ENCODE measurements around the gene SP140. TPM values are rescaled to one million over a fixed set of nuclear protein-coding genes. Genes with fewer than 3 reads are reported as not detected.

The SP140 gene
- total and polyA plus RNA-seq, 10 of the 15 experiments (the other 5 are each of a cell fraction or from before 2014, with no cell fraction given), result 61.7 to 164 (median 90.7) TPM

- Histone ChIP-seq H3K4me1 (ENCODE audit: control insufficient read depth, insufficient read depth, low read length) (peaks cover 28% of the 10 kb centered on the region), H3K9ac (ENCODE audit: control insufficient read depth, insufficient read depth, low read length) (no peak overlapping the region), H2AFZ (ENCODE audit: control insufficient read depth, low read depth, low read length) (no peak overlapping the region), H4K20me1 (ENCODE audit: control insufficient read depth, insufficient read depth) (no peaks in the 10 kb centered on the region), H3K27ac (ENCODE audit: control insufficient read depth, insufficient read depth) (peak overlapping the region; percentile 25; the same call in 1 of the 2 replicates), H3K36me3 (ENCODE audit: control insufficient read depth in 2 of 2, insufficient read depth in 2 of 2, low read length in 1 of 2) (peaks cover 4 to 6% of the 10 kb centered on the region in 2 experiments; a peak in 3 of 4 replicates), H3K4me3 (no peak overlapping the region), H3K79me2 (ENCODE audit: control insufficient read depth, insufficient read depth, low read length) (no peaks in the 10 kb centered on the region; the same call in 1 of the 2 replicates), H3K27me3 (replicated peaks in 1 of 2; ENCODE audit: control insufficient read depth in 2 of 2, insufficient read depth in 2 of 2, low read length in 1 of 2) (no peaks in the 10 kb centered on the region), H3K9me3 (replicated peaks; ENCODE audit: control insufficient read depth, insufficient read depth, low read length) (peaks cover under 1% of the 10 kb centered on the region; the same call in 2 of the 3 replicates), H3K4me2 (ENCODE audit: control insufficient read depth, insufficient read depth) (peak overlapping the region; percentile 10; the same call in 1 of the 2 replicates)
- 15% methylated on average over 4 of the region's 4 CpGs for WGBS (ENCODE audit: insufficient coverage, insufficient replicate concordance, low lambda C conversion rate, missing lambda C conversion rate)
- ChIA-PET POLR2A (interaction anchor here (0.6 to 1.7 kb wide), 4 partner anchors 9 to 47 kb away, joined by 3 to 6 read pairs (median 4); partner anchors contain the start of gene SP110), SMC1A (ENCODE audit: uncharacterized antibody, unreplicated experiment) (interaction anchor here (0.6 to 1.9 kb wide), 8 partner anchors 9 to 190 kb away, joined by 3 to 9 read pairs (median 5); partner anchors contain the start of genes SP140 and SP140L), CTCF (interaction anchor here (0.7 to 1.5 kb wide), 5 partner anchors 9 to 174 kb away, joined by 3 to 4 read pairs (median 3); no protein-coding TSS in a partner anchor), RAD21 (ENCODE audit: unreplicated experiment) (interaction anchor here (0.8 to 1.4 kb wide), 3 partner anchors 9 to 64 kb away, joined by 3 to 4 read pairs (median 4); partner anchors contain the start of gene SP110)
- TF ChIP-seq TAF1 (IDR thresholded peaks at IDR 0.05; ENCODE audit: borderline replicate concordance, low read depth, low read length) (0 out of 2 replicates have a peak, but pooled peaks have one; percentile 19), RBBP5 (conservative IDR thresholded peaks at IDR 0.05) (no peak), SMAD1 (IDR thresholded peaks at IDR 0.05; ENCODE audit: low read depth, partially characterized antibody) (no peak), HDGF (IDR thresholded peaks at IDR 0.05) (peak; percentile 32; the same call in 1 of the 2 replicates), RUNX3 (IDR thresholded peaks at IDR 0.05; ENCODE audit: low read length) (0 out of 2 replicates have a peak, but pooled peaks have one; percentile 11), ZNF687 (IDR thresholded peaks at IDR 0.05) (no peak), ELK1 (IDR thresholded peaks at IDR 0.05; ENCODE audit: low read depth, low read length) (no peak), RELA (IDR thresholded peaks at IDR 0.05; ENCODE audit: borderline replicate concordance, partially characterized antibody) (no peak), IRF3 (IDR thresholded peaks at IDR 0.05) (no peak), IKZF2 (IDR thresholded peaks at IDR 0.05) (peak; percentile 13 to 39; a peak in 1 of 4 replicates), SPI1 (IDR thresholded peaks at IDR 0.05; ENCODE audit: borderline replicate concordance, insufficient read depth, low read depth, low read length) (peak; percentile 83), YY1 (IDR thresholded peaks at IDR 0.05; ENCODE audit: low read depth, low read length) (peak; percentile 34; the same call in 1 of the 2 replicates), CTCF (IDR thresholded peaks at IDR 0.05 in 2 of 3, conservative IDR thresholded peaks at IDR 0.05 in 1 of 3; ENCODE audit: control insufficient read depth in 2 of 3, extremely low read depth in 1 of 3, insufficient read depth in 1 of 3, low read depth in 3 of 3, low read length in 3 of 3) (no peak)
- ATAC-seq (peak; percentile 52), DNase-seq (ENCODE audit: low read depth, low spot score) (no peak), FAIRE-seq (no peak)
- in situ Hi-C loops (cut with MboI), result no loop called here
- BruUV-seq (replicated peaks), result no TSS peak
- intact Hi-C loops (cut with micrococcal nuclease; ENCODE audit: unreplicated experiment), result loop anchor here (1.0 to 5.0 kb wide), 7 partner anchors 9 to 346 kb away; partner anchors contain the start of gene SP100
Observed at GRCh38 chr2:230266638-230267037, 41.1 kb downstream of the SP140 start.

Data from GM12878 (cell line).